ENCODE data around the gene RNLS.

GRCh38 chr10:88493691-88494483 lies 89.2 kb downstream of the RNLS start:
- no peak for TF ChIP-seq TAF1 (IDR thresholded peaks at IDR 0.05; ENCODE audit: borderline replicate concordance, insufficient read depth, low read length)
- TF ChIP-seq FOXP2 (optimal IDR thresholded peaks at IDR 0.05; ENCODE audit: borderline replicate concordance, extremely low read depth, extremely low read length, insufficient read depth) = no peak

Data from PFSK-1 (cell line).